DOHH2 (cell line): ENCODE data around the gene MFAP3L.

ENCODE experiments used
- H3F3A ChIP-seq: fragments of 200-600 bp; sonication (generic), shearing (Covaris generic); 2 replicates; pipeline ENCODE4 v1.6.0; 2016; ENCODE audit warnings: antibody characterized with exemption, mild to moderate bottlenecking; ENCODE audit not compliant: control insufficient read depth, insufficient read depth
- H3K27ac ChIP-seq: fragments of 200-600 bp; sonication (generic); 2 replicates; pipeline ENCODE4 v1.5.1; 2014; ENCODE audit warnings: low read depth, mild to moderate bottlenecking, low read length, moderate library complexity
- H3K27me3 ChIP-seq: fragments of 200-600 bp; sonication (generic); 2 replicates; pipeline ENCODE4 v1.6.1; 2014; ENCODE audit warnings: mild to moderate bottlenecking, low read length, mixed read lengths; ENCODE audit not compliant: control insufficient read depth
- H3K36me3 ChIP-seq: fragments of 200-600 bp; sonication (generic); 2 replicates; pipeline ENCODE4 v1.6.1; 2014; ENCODE audit warnings: mild to moderate bottlenecking, low read length, moderate library complexity, mixed read lengths; ENCODE audit not compliant: control insufficient read depth
- H3K4me1 ChIP-seq: fragments of 200-600 bp; sonication (generic); 2 replicates; pipeline ENCODE4 v1.6.1; 2014; ENCODE audit warnings: mild to moderate bottlenecking, low read length, mixed read lengths; ENCODE audit not compliant: control insufficient read depth
- H3K4me2 ChIP-seq: fragments of 200-600 bp; sonication (generic); 2 replicates; pipeline ENCODE4 v1.6.0; 2014; ENCODE audit warnings: mild to moderate bottlenecking, low read length, moderate library complexity
- H3K4me3 ChIP-seq: fragments of 200-600 bp; sonication (generic); 2 replicates; pipeline ENCODE4 v1.5.1; 2014; ENCODE audit warnings: mild to moderate bottlenecking, low read length, mixed read lengths
- H3K79me2 ChIP-seq: fragments of 200-600 bp; sonication (generic); 2 replicates; pipeline ENCODE4 v1.6.1; 2014; ENCODE audit warnings: mild to moderate bottlenecking, low read length, mixed read lengths; ENCODE audit not compliant: control insufficient read depth
- H3K9me2 ChIP-seq: fragments of 200-600 bp; sonication (generic); replicated peaks from 2 replicates; pipeline ENCODE4 v1.6.1; 2014; ENCODE audit warnings: mild to moderate bottlenecking, low read length, mixed read lengths; ENCODE audit not compliant: control insufficient read depth
- H3K9me3 ChIP-seq: fragments of 200-600 bp; sonication (generic); 2 replicates; pipeline ENCODE4 v1.6.1; 2014; ENCODE audit warnings: antibody characterized with exemption, low read length, mixed read lengths; ENCODE audit not compliant: control insufficient read depth, insufficient read depth
- H4K20me1 ChIP-seq: fragments of 200-600 bp; sonication (generic); 2 replicates; pipeline ENCODE4 v1.6.0; 2014; ENCODE audit warnings: low read depth, mild to moderate bottlenecking, antibody characterized with exemption, low read length, moderate library complexity; ENCODE audit not compliant: control insufficient read depth, insufficient read depth
- EZH2phosphoT487 ChIP-seq: fragments of 200-600 bp; sonication (generic); IDR thresholded peaks from 2 replicates; pipeline ENCODE4 v1.6.1; 2017; ENCODE audit warnings: borderline replicate concordance, mild to moderate bottlenecking, antibody characterized with exemption, low read length, moderate library complexity, mixed read lengths
- TF ChIP-seq, protein P1 (sequence below): fragments of 200-600 bp; sonication (generic); IDR thresholded peaks from one replicate; pipeline ENCODE4 v1.5.1; 2014; ENCODE audit warnings: antibody characterized with exemption, mild to moderate bottlenecking, low read depth, low read length; ENCODE audit not compliant: poor library complexity, severe bottlenecking

Gene MFAP3L

DNA sequence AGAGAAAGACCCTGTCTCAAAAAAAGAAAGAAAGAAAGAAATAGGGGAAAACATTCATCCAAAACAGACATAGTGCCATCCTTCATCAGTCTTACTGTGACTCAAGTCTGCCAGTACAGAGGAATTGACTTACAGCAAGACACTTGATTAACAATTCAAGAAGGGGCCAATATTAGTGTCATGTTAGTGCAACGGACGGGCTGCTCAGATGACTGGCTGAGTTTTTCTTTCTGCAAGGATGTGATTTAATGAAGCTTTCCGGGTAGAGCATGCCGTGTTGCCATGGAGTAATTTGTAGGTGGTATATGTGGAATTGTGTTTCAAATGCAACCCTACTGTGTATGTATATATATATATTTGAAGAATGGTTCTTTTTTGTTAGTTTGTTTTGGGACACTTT lies 12.6 kb upstream of the MFAP3L start:
- H3K4me1 ChIP-seq = no peaks in the 10 kb centered on the region
- no peaks in the 10 kb centered on the region for H3F3A ChIP-seq
- H3K9me3 ChIP-seq = no peaks in the 10 kb centered on the region
- H3K36me3 ChIP-seq = no peaks in the 10 kb centered on the region
- H3K9me2 ChIP-seq = no peaks in the 10 kb centered on the region
- H3K4me3 ChIP-seq = no peak overlapping the region
- H3K27me3 ChIP-seq = no peaks in the 10 kb centered on the region
- H3K79me2 ChIP-seq = no peaks in the 10 kb centered on the region
- no peak for TF ChIP-seq EZH2phosphoT487
- TF ChIP-seq, protein P1, sequence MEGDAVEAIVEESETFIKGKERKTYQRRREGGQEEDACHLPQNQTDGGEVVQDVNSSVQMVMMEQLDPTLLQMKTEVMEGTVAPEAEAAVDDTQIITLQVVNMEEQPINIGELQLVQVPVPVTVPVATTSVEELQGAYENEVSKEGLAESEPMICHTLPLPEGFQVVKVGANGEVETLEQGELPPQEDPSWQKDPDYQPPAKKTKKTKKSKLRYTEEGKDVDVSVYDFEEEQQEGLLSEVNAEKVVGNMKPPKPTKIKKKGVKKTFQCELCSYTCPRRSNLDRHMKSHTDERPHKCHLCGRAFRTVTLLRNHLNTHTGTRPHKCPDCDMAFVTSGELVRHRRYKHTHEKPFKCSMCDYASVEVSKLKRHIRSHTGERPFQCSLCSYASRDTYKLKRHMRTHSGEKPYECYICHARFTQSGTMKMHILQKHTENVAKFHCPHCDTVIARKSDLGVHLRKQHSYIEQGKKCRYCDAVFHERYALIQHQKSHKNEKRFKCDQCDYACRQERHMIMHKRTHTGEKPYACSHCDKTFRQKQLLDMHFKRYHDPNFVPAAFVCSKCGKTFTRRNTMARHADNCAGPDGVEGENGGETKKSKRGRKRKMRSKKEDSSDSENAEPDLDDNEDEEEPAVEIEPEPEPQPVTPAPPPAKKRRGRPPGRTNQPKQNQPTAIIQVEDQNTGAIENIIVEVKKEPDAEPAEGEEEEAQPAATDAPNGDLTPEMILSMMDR = no peak
- H3K27ac ChIP-seq = no peak overlapping the region
- no peaks in the 10 kb centered on the region for H4K20me1 ChIP-seq
- H3K4me2 ChIP-seq = no peak overlapping the region

DNA sequence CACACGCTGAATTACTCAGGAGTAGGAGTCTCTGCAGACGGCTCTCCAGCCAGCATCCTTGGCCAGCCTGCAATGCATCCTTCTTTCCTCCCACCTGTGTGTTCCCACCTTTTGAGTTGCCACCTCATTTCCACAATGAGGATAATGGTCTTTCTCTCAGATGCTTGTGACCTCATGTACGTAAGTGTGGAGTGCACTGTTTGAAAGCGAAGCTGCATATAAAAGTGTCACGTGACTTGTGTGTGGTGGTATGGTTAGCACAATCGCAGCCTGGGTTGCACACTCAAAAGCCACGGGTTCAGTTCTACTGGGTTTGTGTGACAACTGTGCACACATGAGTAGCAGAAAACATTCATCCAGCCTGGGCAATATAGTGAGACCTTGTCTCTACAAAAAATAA lies 12.0 kb upstream of the MFAP3L start:
- Histone ChIP-seq H3K4me3 (no peak overlapping the region), H3F3A (no peaks in the 10 kb centered on the region), H3K4me2 (no peak overlapping the region), H3K9me3 (no peaks in the 10 kb centered on the region), H3K27ac (no peak overlapping the region), H4K20me1 (no peaks in the 10 kb centered on the region), H3K36me3 (no peaks in the 10 kb centered on the region), H3K9me2 (no peaks in the 10 kb centered on the region), H3K27me3 (no peaks in the 10 kb centered on the region), H3K79me2 (no peaks in the 10 kb centered on the region), H3K4me1 (no peaks in the 10 kb centered on the region)
- TF ChIP-seq, protein P1 = no peak
- no peak for TF ChIP-seq EZH2phosphoT487

DNA sequence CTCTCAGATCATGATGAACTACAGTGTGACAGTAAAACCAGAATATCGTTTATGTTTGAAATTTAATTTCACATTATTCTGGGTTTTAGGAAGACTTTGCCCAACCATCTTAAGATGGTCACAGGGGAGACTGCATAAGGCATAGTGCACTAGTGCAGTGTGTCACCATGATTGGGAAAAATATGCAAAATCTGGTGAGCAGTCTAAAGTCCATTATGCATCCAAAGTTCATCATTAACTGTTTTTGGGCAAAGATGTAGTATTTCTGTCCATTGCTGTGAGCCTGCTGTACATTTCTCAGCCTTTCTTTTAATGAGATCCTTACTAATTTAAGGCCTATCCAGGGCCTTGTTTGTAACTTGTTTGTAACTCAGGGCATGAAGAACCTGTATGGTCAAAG lies 11.3 kb upstream of the MFAP3L start:
- Histone ChIP-seq H3K27me3 (no peaks in the 10 kb centered on the region), H3K9me2 (no peaks in the 10 kb centered on the region), H3K27ac (no peak overlapping the region), H3K9me3 (no peaks in the 10 kb centered on the region), H3K4me2 (no peak overlapping the region), H3K36me3 (no peaks in the 10 kb centered on the region), H3F3A (no peaks in the 10 kb centered on the region), H3K4me3 (no peak overlapping the region), H3K4me1 (no peaks in the 10 kb centered on the region), H3K79me2 (no peaks in the 10 kb centered on the region), H4K20me1 (no peaks in the 10 kb centered on the region)
- no peak for TF ChIP-seq EZH2phosphoT487
- TF ChIP-seq, protein P1 = no peak

DNA sequence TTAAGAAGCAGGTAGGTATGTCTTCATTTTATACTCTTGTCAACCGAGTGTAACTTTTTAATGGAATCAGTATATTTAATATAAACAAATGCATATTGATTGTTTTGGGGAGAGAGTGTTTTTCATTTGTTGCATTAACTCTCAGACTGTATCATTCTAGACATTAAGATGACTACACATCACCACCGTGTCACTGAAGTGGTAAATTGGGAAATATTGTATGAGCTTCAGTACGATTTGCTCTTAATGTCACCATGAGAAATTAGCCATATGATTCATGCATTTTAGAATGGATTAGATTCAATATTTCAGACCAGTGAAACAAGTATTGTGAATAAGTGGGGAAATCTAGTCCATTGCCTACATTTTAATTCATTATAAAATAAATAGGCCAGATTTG lies 9.7 kb upstream of the MFAP3L start:
- Histone ChIP-seq H3K27ac (no peak overlapping the region), H3K9me3 (no peaks in the 10 kb centered on the region), H3K79me2 (no peaks in the 10 kb centered on the region), H3K4me2 (no peak overlapping the region), H3F3A (no peaks in the 10 kb centered on the region), H3K4me1 (no peaks in the 10 kb centered on the region), H3K36me3 (no peaks in the 10 kb centered on the region), H3K4me3 (no peak overlapping the region), H4K20me1 (no peaks in the 10 kb centered on the region), H3K9me2 (no peaks in the 10 kb centered on the region), H3K27me3 (no peaks in the 10 kb centered on the region)
- TF ChIP-seq, protein P1 = no peak
- no peak for TF ChIP-seq EZH2phosphoT487
